ENCODE measurements around the gene NAXE.

The NAXE gene

DNA sequence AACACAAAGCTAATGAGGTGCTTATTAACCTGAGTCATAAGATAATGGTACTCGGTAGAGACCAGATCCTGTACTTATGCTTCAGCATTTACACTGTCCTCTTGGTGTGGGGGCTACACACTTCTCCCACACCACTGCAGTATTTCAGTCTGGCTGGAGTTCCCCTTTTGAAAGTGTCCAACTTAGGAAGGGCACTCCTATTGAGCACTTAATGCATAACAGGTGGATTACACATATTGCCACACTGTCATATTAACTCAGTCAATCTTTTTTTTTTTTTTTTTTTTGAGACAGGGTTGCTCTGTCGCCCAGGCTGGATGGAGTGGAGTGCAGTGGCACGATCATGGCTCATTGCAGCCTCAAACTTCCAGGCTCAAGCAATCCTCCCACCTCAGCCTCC, 8.2 kb downstream of the NAXE start:
- Histone ChIP-seq H3K27me3 (ENCODE audit: insufficient read depth, low read depth) (no peaks in the 10 kb centered on the region), H3K79me2 (ENCODE audit: insufficient read depth, low read depth) (peaks cover 42% of the 10 kb centered on the region), H3K36me3 (ENCODE audit: insufficient read depth) (peaks cover 28% of the 10 kb centered on the region; the same call in 1 of the 2 replicates), H3K4me3 (IDR thresholded peaks at IDR 0.05; ENCODE audit: insufficient read depth, low read depth, low read length) (peak overlapping the region; percentile 99), H3K4me2 (peak overlapping the region; percentile 77), H3K27ac (peak overlapping the region; percentile 77; the same call in 1 of the 2 replicates), H4K20me1 (ENCODE audit: insufficient read depth) (no peaks in the 10 kb centered on the region), H3K9ac (no peak overlapping the region; the same call in 1 of the 2 replicates), H2AFZ (ENCODE audit: low read depth) (no peak overlapping the region), H3K4me1 (ENCODE audit: low read depth, poor library complexity, severe bottlenecking) (peaks cover 28% of the 10 kb centered on the region)
- TF ChIP-seq, protein P1, sequence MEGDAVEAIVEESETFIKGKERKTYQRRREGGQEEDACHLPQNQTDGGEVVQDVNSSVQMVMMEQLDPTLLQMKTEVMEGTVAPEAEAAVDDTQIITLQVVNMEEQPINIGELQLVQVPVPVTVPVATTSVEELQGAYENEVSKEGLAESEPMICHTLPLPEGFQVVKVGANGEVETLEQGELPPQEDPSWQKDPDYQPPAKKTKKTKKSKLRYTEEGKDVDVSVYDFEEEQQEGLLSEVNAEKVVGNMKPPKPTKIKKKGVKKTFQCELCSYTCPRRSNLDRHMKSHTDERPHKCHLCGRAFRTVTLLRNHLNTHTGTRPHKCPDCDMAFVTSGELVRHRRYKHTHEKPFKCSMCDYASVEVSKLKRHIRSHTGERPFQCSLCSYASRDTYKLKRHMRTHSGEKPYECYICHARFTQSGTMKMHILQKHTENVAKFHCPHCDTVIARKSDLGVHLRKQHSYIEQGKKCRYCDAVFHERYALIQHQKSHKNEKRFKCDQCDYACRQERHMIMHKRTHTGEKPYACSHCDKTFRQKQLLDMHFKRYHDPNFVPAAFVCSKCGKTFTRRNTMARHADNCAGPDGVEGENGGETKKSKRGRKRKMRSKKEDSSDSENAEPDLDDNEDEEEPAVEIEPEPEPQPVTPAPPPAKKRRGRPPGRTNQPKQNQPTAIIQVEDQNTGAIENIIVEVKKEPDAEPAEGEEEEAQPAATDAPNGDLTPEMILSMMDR (conservative IDR thresholded peaks at IDR 0.05; ENCODE audit: low read depth, low read length): peak; percentile 85

DNA sequence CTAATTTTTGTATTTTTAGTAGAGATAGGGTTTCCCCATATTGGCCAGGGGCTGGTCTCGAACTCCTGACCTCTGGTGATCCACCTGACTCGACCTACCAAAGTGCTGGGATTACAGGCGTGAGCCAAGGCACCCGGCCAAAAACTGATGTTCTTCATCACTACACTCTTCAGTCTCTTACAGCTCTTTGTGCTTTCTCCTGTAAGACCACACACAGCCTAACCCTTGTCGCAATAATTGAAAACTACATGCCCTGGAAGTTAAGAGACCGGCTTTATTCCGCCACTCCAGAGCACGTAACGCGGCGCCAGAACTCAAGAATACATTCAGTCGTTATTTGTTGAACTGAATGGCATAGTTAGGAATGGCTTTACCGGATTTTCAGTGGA, 9.2 kb downstream of the NAXE start:
- Histone ChIP-seq H2AFZ (ENCODE audit: low read depth) (peak overlapping the region; percentile 96), H3K4me1 (ENCODE audit: low read depth, poor library complexity, severe bottlenecking) (peaks cover 28% of the 10 kb centered on the region), H3K79me2 (ENCODE audit: insufficient read depth, low read depth) (peaks cover 42% of the 10 kb centered on the region), H3K4me2 (peak overlapping the region; percentile 77), H3K9ac (peak overlapping the region; percentile 92), H4K20me1 (ENCODE audit: insufficient read depth) (no peaks in the 10 kb centered on the region), H3K27ac (peak overlapping the region; percentile 77), H3K27me3 (ENCODE audit: insufficient read depth, low read depth) (no peaks in the 10 kb centered on the region), H3K36me3 (ENCODE audit: insufficient read depth) (peaks cover 23% of the 10 kb centered on the region; the same call in 1 of the 2 replicates), H3K4me3 (IDR thresholded peaks at IDR 0.05; ENCODE audit: insufficient read depth, low read depth, low read length) (peak overlapping the region; percentile 99)
- TF ChIP-seq, protein P1 (conservative IDR thresholded peaks at IDR 0.05; ENCODE audit: low read depth, low read length): peak; percentile 25

DNA sequence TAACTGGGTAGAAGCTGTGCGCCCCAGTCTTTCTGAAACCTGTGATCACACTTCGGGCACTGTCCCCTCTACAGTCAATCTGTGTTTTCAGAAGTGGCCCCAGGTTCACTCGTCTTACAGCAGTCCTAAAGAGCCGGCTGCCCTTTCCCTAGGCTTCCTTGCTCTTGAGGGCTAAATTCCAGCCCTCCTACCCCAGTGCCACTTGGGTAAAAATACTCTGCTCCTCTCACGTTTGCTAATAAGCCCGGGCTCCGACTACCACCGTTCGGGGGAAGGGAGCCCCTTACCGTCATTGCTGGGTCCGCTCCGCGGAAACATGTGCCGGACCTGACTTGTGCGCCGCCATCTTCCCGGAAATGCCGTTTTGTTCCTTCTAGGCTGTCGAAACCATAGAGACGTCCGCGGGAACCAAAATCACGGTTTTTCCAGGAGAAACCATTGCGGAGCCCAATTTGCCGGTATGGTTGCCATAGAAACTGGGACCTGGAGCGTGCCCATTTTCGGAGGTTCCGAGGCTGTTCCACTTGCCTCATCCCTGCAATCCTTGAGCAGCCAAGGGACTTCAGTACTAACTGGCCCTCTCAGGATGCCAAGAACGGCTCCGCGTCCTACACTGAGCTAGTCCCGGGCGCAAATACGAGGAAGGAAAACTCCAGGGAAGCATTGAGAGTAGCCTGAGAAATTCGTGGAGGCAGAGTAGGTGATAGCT, 9.7 kb downstream of the NAXE start, which contains the start of gene GPATCH4:
TSS of gene GPATCH4 (minus strand) at position 358 of the 709 bp plus-strand sequence.
- peaks cover 28% of the 10 kb centered on the region for H3K4me1 ChIP-seq (ENCODE audit: low read depth, poor library complexity, severe bottlenecking)
- H3K79me2 ChIP-seq (ENCODE audit: insufficient read depth, low read depth): peaks cover 42% of the 10 kb centered on the region
- H3K27me3 ChIP-seq (ENCODE audit: insufficient read depth, low read depth): no peaks in the 10 kb centered on the region
- H3K36me3 ChIP-seq (ENCODE audit: insufficient read depth): peaks cover 18% of the 10 kb centered on the region; the same call in 1 of the 2 replicates
- H4K20me1 ChIP-seq (ENCODE audit: insufficient read depth): no peaks in the 10 kb centered on the region
- TF ChIP-seq, protein P1 (conservative IDR thresholded peaks at IDR 0.05; ENCODE audit: low read depth, low read length): peak; percentile 15; the same call in 1 of the 2 replicates
- H3K4me2 ChIP-seq: peak within 1 kb of the TSS; percentile 77
- peak within 1 kb of the TSS; percentile 96 for H2AFZ ChIP-seq (ENCODE audit: low read depth)
- peak within 1 kb of the TSS; percentile 99 for H3K4me3 ChIP-seq (IDR thresholded peaks at IDR 0.05; ENCODE audit: insufficient read depth, low read depth, low read length)
- H3K9ac ChIP-seq: peak within 1 kb of the TSS; percentile 92
- H3K27ac ChIP-seq: peak within 1 kb of the TSS; percentile 77

DNA sequence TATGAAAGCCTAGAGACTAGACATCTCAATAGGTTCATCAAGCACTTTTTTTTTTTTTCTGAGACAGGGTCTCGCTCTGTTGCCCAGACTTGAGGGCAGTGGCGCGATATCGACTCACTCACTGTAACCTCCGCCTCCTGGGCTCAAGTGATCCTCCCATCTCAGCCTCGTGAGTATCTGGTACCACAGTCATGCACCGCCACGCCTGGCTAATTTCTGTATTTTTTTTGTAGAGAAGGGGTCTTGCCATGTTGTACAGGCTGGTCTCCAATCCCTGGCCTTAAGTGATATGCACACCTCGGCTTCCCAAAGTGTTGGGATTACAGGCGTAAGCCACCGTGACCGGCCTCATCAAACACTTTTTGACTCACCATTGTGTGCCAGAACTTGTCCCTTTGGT, 10.3 kb downstream of the NAXE start:
- Histone ChIP-seq H3K4me3 (IDR thresholded peaks at IDR 0.05; ENCODE audit: insufficient read depth, low read depth, low read length) (peak overlapping the region; percentile 99), H3K9ac (peak overlapping the region; percentile 92), H3K4me2 (peak overlapping the region; percentile 77), H2AFZ (ENCODE audit: low read depth) (peak overlapping the region; percentile 96), H3K4me1 (ENCODE audit: low read depth, poor library complexity, severe bottlenecking) (peaks cover 28% of the 10 kb centered on the region), H3K27me3 (ENCODE audit: insufficient read depth, low read depth) (peaks cover under 1% of the 10 kb centered on the region; the same call in 1 of the 2 replicates), H4K20me1 (ENCODE audit: insufficient read depth) (no peaks in the 10 kb centered on the region), H3K79me2 (ENCODE audit: insufficient read depth, low read depth) (peaks cover 40% of the 10 kb centered on the region), H3K27ac (peak overlapping the region; percentile 77), H3K36me3 (ENCODE audit: insufficient read depth) (peaks cover 12% of the 10 kb centered on the region; the same call in 1 of the 2 replicates)
- TF ChIP-seq, protein P1 (conservative IDR thresholded peaks at IDR 0.05; ENCODE audit: low read depth, low read length): no peak
